GM12878 (cell line): ENCODE data around the gene ANO4. TPM values are rescaled to one million over a fixed set of nuclear protein-coding genes. Genes with fewer than 3 reads are reported as not detected.

Experiments used
- CREB1 ChIP-seq: IDR thresholded peaks from 2 replicates; pipeline ENCODE4 v1.6.1; 2012; ENCODE audit warnings: low read depth, mild to moderate bottlenecking, inconsistent platforms
- HSF1 ChIP-seq: fragments of 150-350 bp; IDR thresholded peaks from 2 replicates; pipeline ENCODE4 v1.6.1; 2014; ENCODE audit warnings: mild to moderate bottlenecking, low read depth, low read length
- TBL1XR1 ChIP-seq: IDR thresholded peaks from 2 replicates; pipeline ENCODE4 v1.6.1; 2012; ENCODE audit warnings: low read depth, low read length, improper control_type of control experiment
- TCF12 ChIP-seq: IDR thresholded peaks from 2 replicates; pipeline ENCODE4 v1.6.1; 2011; ENCODE audit warnings: low read depth, mild to moderate bottlenecking, low read length
- ZBTB40 ChIP-seq: fragments of 450-650 bp; IDR thresholded peaks from 2 replicates; pipeline ENCODE4 v1.6.1; 2016; ENCODE audit warnings: mild to moderate bottlenecking, moderate library complexity, borderline replicate concordance
- ZNF207 ChIP-seq: fragments of 450-650 bp; IDR thresholded peaks from 2 replicates; pipeline ENCODE4 v1.6.1; 2014; ENCODE audit warnings: antibody characterized with exemption, mild to moderate bottlenecking, borderline replicate concordance
- polyA plus RNA-seq, 11 experiments: library from polyadenylated mRNA; depleted of rRNA in 4 of 11; unstranded in 6 of 11; stranded (reverse) in 5 of 11; fragments of >200 nt; fragmentation: Nextera tagmentation in 4 of 11; fragmentation: Illumina TruSeq in 1 of 11; extraction: Ambion mirVana in 4 of 11; extraction: Trizol in 1 of 11; gene quantifications; 1 replicate in 1 of 11; 2 replicates in 10 of 11; pipeline versions ENCODE4 v1.2.1 to v1.2.3, GENCODE V29; 2011 to 2016; ENCODE audit warnings: inconsistent platforms in 2 of 11, missing spikeins in 2 of 11, low read depth in 1 of 11
- total RNA-seq, 4 experiments: library from RNA; depleted of rRNA in 3 of 4; stranded (reverse); fragments of >200 nt in 3 of 4; fragmentation: Illumina TruSeq in 1 of 4; extraction: Trizol in 1 of 4; gene quantifications; 2 replicates each; pipeline versions ENCODE4 v1.2.1 to v1.2.3, GENCODE V29; 2013 to 2021

ANO4 gene
- total and polyA plus RNA-seq, 10 of the 15 experiments (the other 5 are each of a cell fraction or from before 2014, with no cell fraction given): not detected

- TF ChIP-seq HSF1 (no peak), ZNF207 (no peak), TBL1XR1 (no peak), CREB1 (no peak), TCF12 (no peak), ZBTB40 (no peak)
Measured at GRCh38 chr12:101117842-101118241, 323.3 kb downstream of the ANO4 start (continued).
